Effector CD4-positive, alpha-beta T cell (primary cell): ENCODE measurements around the gene GASK1A.

Experiments used
- DNase-seq: peaks from one replicate; pipeline ENCODE4 v3.0.0-alpha.2; 2020

The GASK1A gene

DNA sequence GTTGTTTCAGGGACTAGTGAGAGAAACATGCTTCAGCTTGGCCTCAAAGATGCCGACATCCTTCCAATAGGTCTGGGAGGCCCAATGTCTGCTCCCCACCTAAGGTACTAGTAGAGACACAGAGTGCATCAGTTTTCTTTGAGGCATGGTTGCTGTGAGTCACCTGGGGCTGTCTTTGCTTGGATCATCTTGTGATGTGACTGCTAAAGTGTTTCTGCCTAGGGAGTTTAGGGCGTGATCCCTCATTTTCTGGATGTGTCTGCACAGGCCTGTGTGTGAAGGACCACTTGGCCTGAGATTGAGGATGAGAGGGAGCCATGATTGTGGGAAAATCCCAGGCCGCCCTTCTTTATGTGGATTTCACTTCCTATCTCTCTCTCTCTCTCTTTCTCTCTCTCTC lies 4.8 kb downstream of the GASK1A start:
- no peak for DNase-seq

- DNase-seq: no peak
These were observed 5.6 kb downstream of the GASK1A start for GRCh38 chr3:42984701-42985100.

DNA sequence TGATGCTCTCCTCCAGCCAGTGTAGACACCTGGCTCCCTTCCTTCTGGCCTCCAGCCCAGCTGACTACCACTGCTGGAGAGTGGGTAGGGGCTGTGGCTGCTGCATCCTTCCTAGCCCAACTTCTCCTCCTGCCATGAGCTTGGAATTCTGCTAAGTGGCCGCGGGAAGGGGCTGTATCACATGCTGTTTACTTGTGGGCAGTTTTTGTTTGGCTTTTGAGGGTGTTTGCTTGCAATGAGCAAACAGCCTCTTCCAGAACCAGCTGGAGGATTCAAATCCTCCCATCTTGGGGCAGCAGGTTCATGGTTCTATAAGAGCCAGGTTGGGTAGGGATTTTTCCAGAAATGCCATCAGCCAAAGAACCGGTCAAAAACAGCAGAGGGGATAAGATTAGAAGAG lies 9.0 kb downstream of the GASK1A start:
- no peak for DNase-seq

GRCh38 chr3:42988566-42988965 lies 9.5 kb downstream of the GASK1A start:
- DNase-seq: no peak

GRCh38 chr3:42991341-42992315 lies 12.5 kb downstream of the GASK1A start:
- DNase-seq: no peak

DNA sequence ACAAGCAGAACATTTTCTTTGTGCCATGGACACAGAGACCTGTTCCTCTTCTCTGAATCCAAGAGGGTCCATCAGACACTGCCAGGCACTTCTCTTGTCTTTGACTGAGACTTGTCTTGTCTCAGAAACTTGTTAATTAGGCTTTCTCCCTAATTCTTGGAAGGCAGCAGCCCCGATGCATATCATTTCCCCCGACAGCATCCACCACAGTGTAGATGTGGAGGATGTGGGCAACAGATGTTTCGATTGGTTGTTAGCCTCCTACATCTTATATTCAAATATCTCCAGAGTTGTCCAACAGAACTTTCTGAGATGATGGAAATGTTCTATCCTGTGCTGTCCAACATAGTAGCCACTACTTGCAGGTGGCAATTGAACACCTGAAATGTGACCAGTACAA lies 15.5 kb downstream of the GASK1A start:
- no peak for DNase-seq

DNA sequence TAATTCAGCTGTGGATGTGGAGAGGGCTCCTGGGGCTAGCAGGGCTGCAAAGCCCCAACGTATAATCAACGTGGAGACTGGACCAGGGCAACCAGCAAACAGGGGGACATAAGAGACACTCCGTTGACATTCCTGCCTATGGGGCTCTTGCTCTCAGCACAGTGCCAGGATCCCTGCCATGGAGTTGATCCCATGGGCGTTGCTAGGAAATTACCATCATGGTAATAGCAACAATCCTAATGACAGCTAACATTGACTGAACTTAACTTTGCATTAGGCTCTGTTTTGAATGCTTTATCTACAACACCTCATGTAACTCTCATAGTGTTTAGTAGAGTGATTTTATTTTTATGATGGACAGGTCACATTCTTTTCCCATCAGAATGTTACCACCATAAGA lies 16.9 kb downstream of the GASK1A start:
- DNase-seq: no peak

- DNase-seq: no peak
These were observed 17.5 kb downstream of the GASK1A start for GRCh38 chr3:42996633-42997075.

DNA sequence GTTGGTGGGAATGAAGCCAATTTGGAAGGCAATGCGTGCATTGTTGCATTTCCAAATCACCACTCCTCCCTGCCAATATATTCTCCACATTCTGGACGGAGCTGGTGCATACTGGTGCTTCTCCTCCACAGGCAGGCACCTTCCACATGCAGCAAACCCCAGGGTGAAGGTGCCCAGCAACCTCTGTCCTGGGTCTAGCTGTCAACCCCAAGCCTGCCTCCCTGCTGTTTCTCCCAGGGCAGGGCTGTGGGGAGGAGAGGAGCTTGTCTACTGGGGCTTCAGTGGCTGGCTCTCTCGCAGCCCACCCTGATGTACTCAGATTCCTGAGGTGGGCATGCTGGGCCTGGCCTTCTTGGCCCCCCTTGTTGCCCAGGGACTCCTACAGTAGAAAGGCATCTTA lies 20.1 kb downstream of the GASK1A start:
- no peak for DNase-seq

DNA sequence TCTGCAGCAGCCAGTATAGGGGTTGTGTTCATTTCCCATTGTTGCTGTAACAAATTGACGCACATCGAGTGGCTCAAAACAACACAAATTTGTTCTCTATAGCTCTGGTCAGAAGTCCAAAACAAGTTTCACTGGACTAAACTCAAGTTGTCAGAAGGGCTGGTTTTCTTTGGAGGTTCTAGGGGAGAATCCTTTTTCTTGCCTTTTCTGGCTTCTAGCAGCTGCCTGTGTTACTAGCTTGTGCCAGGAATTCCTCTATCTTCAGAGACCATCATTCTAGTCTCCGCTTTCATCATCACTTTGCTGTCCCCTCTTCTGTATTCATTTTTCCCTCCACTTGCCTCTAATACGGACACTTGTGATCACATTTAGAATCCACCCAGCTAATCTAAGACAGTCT lies 20.5 kb downstream of the GASK1A start:
- no peak for DNase-seq

GRCh38 chr3:43000387-43000786 lies 21.3 kb downstream of the GASK1A start:
- DNase-seq: no peak

GRCh38 chr3:43001094-43001553 lies 22.0 kb downstream of the GASK1A start:
- no peak for DNase-seq

GRCh38 chr3:43001556-43002121 lies 22.5 kb downstream of the GASK1A start:
- DNase-seq: no peak

DNA sequence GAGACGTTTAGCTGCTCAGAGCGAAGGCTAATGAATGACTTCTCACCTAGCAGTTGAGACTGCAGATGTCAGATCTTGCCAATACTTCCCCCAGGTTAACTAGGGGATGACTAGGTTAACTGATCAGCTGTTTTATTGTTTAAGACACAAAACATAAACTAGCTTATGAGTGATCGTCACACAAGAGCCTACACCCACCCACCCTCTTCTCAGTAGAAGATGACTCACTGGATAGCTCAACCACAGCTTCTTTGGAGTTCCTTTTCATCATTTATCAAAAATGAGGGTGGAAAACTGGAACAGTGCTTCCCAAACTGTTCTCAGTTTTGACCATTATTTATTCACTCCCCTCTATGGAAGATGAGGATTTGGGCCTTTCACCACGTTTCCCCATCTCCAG lies 25.2 kb downstream of the GASK1A start:
- no peak for DNase-seq

DNA sequence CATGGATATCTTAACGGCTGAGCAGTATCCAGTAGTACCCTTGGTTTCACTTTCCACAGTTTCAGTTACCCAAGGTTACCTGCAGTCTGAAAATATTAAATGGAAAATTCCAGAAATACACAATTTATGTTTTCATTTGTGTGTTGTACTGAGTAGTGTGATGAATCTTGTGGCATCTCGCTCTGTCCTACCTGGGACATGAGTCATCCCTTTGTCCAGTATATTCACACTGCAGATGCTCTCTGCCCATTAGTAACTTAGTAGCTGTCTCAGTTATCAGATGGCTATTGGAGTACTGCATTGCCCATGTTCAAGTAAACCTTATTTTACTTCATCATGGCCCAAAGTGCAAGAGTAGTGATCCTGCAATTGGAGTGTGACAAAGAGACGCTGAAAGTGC lies 26.1 kb downstream of the GASK1A start:
- DNase-seq: no peak

DNA sequence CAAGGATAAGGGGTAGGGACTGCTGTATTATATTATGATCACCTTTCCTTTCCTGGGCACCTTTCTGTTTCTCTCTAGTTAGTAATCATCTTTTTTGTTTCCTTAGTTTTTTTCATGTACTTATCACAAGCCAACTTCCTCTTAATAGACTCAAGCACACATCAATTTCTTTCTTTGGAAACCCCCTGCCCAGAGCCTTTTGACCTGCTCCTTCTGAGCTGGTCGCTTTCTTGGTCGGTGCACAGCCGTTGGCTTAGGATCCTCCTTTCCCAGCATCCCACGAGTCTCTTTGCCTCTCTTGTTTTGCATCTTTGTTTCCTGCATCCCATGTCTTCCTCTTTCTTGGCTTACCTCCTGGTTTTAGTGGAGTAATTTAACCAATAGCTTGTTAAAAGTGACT lies 26.9 kb downstream of the GASK1A start:
- DNase-seq: no peak

GRCh38 chr3:43006825-43007224 lies 27.7 kb downstream of the GASK1A start:
- DNase-seq: no peak

GRCh38 chr3:43009547-43009946 lies 30.4 kb downstream of the GASK1A start:
- no peak for DNase-seq

GRCh38 chr3:43010638-43011037 lies 31.5 kb downstream of the GASK1A start:
- no peak for DNase-seq

DNA sequence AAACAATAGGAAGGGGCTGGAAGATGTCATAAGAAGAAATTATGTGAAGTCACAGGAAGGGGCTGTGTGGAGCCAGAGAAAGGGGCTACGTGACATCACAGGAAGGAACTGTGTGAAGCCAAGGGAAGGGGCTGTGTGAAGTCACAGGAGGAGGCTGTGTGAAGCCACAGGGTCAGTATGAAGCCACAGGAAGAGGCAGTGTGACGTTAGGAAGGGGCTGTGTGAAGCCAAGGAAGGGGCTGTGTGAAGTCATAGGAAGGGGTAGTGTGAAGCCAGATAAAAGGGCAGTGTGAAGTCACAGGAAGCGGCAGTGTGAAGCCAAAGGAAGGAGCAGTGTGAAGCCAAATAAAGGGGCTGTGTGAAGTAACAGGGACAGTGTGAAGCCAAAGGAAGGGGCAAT lies 32.5 kb downstream of the GASK1A start:
- DNase-seq: no peak

DNA sequence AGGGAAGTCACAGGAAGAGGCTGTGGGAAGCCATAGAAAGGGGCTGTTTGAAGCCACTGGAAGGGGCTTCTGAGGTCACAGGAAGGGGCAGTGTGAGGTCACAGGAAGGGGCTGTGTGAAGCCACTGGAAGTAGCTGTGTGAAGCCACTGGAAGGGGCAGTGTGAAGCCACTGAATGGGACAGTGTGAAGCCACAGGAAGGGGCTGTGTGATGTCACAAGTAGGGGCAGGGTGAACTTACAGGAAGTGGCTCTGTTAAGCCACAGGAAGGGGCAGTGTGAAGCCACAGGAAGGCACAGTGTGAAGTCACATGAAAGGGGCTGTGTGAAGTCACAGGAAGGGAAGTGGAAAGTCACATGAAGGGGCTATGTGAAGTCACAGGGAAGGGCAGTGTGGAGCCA lies 33.1 kb downstream of the GASK1A start:
- no peak for DNase-seq

GRCh38 chr3:43013256-43013655 lies 34.1 kb downstream of the GASK1A start:
- DNase-seq: no peak

GRCh38 chr3:43013743-43014155 lies 34.6 kb downstream of the GASK1A start:
- no peak for DNase-seq

DNA sequence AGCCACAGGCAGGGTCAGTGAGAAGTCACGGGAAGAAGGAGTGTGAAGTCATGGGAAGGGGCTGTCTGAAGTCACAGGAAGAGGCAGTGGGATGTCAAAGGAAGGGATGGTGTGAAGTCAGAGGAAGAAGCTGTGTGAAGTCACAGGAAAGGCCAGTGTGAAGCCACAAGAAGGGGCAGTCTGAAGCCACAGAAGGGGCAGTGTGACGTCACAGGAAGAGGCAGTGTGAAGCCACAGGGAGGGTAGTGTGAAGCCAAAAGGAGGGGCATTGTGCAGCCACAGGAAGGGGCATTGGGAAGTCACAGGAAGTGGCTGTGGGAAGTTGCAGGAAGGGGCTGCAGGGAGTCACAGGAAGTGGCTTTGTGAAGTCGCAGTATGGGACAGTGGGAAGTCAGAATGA lies 35.1 kb downstream of the GASK1A start:
- DNase-seq: no peak
